Measurements from ENCODE around the gene SDC1.
A peak's percentile ranks its signal among the peaks of the same experiment; 100 is the strongest.

Gene SDC1

GRCh38 chr2:20213651-20214565 is 11.0 kb downstream of the SDC1 start:
- peak; percentile 80 for DNase-seq

- no peak for DNase-seq
Observed at GRCh38 chr2:20212871-20213503, 11.9 kb downstream of the SDC1 start.

GRCh38 chr2:20212459-20212870 is 12.5 kb downstream of the SDC1 start:
- DNase-seq = peak; percentile 13

GRCh38 chr2:20211860-20212458 is 13.0 kb downstream of the SDC1 start:
- DNase-seq = no peak

- DNase-seq = no peak
Observed at GRCh38 chr2:20211420-20211819, 13.5 kb downstream of the SDC1 start.

- no peak for DNase-seq
Observed at GRCh38 chr2:20210462-20210861, 14.5 kb downstream of the SDC1 start.

GRCh38 chr2:20209373-20210109 is 15.4 kb downstream of the SDC1 start:
- no peak for DNase-seq

GRCh38 chr2:20208476-20208859 is 16.5 kb downstream of the SDC1 start:
- DNase-seq = no peak

- DNase-seq = no peak
Observed at GRCh38 chr2:20207051-20207450, 17.9 kb downstream of the SDC1 start.

GRCh38 chr2:20205915-20206524 is 18.9 kb downstream of the SDC1 start:
- DNase-seq = no peak

- no peak for DNase-seq
Observed at GRCh38 chr2:20205069-20205468, 19.9 kb downstream of the SDC1 start.

- DNase-seq = no peak
Observed at GRCh38 chr2:20203521-20204225, 21.3 kb downstream of the SDC1 start.

- no peak for DNase-seq
Observed at GRCh38 chr2:20203072-20203471, 21.9 kb downstream of the SDC1 start.

GRCh38 chr2:20201671-20202070 is 23.3 kb downstream of the SDC1 start:
- DNase-seq = no peak

GRCh38 chr2:20200697-20201555 is 24.0 kb downstream of the SDC1 start:
- DNase-seq = no peak

GRCh38 chr2:20199633-20200270 is 25.2 kb downstream of the SDC1 start:
- DNase-seq = no peak

GRCh38 chr2:20198796-20199632 is 25.9 kb downstream of the SDC1 start:
- DNase-seq = peak; percentile 51

- peak; percentile 91 for DNase-seq
Observed at GRCh38 chr2:20198001-20198400, 26.9 kb downstream of the SDC1 start.

- peak; percentile 61 for DNase-seq
Observed at GRCh38 chr2:20197192-20197591, 27.7 kb downstream of the SDC1 start.
